GM23338 (cell line): ENCODE data around the gene INPP5A.

Experiments used
- CREB1 ChIP-seq: fragments of 250-450 bp; sonication (Bioruptor Pico); IDR thresholded peaks from 2 replicates; pipeline ENCODE4 v1.5.0; 2020; ENCODE audit warnings: low read depth, mild to moderate bottlenecking, moderate library complexity
- EZH2 ChIP-seq: fragments of 200-600 bp; sonication (generic); IDR thresholded peaks from one replicate; pipeline ENCODE4 v1.8.0; 2017; ENCODE audit warnings: antibody characterized with exemption, mild to moderate bottlenecking, low read depth; ENCODE audit not compliant: unreplicated experiment
- EZH2phosphoT487 ChIP-seq: fragments of 200-600 bp; sonication (generic); IDR thresholded peaks from one replicate; pipeline ENCODE4 v1.8.1; 2018; ENCODE audit warnings: antibody characterized with exemption; ENCODE audit not compliant: unreplicated experiment
- POLR2AphosphoS5 ChIP-seq: IDR thresholded peaks from 2 replicates; pipeline ENCODE4 v1.6.1; 2016; ENCODE audit warnings: antibody characterized with exemption, low read depth
- STAT1 ChIP-seq: IDR thresholded peaks from one replicate; pipeline ENCODE4 v1.6.1; 2016; ENCODE audit warnings: antibody characterized with exemption; ENCODE audit not compliant: unreplicated experiment
- TF ChIP-seq, protein P1 (sequence below), 2 experiments: fragments of 200-600 bp in 1 of 2; sonication (generic) in 1 of 2; conservative IDR thresholded peaks; 2 replicates each; pipeline versions ENCODE4 v1.5.1 to v1.6.1; 2016 to 2017; ENCODE audit warnings: antibody characterized with exemption in 2 of 2, low read depth in 2 of 2, mild to moderate bottlenecking in 2 of 2, moderate library complexity in 1 of 2
- TF ChIP-seq, protein P2 (sequence below): IDR thresholded peaks from one replicate; pipeline ENCODE4 v1.6.1; 2018; ENCODE audit warnings: antibody characterized with exemption; ENCODE audit not compliant: unreplicated experiment

DNA sequence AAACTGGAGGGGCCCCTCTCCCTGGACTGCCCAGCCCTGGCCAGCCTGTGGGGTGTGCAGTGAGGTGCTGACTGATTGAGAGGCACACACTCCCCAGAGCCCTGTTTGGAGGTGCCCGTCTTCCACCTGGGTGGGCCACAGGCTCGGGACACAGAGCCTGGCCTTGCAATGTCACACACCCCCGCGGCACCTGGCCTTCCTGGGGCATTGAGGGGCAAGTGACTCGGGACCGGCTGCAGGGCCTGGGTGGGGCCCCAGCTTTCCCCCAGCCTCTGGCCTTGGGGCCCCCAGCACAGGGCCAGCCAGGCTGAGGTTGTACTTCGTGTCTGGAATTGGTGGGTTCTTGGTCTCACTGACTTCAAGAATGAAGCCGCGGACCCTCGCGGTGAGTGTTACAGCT is 262.3 kb downstream of the INPP5A start:
- TF ChIP-seq, protein P1, sequence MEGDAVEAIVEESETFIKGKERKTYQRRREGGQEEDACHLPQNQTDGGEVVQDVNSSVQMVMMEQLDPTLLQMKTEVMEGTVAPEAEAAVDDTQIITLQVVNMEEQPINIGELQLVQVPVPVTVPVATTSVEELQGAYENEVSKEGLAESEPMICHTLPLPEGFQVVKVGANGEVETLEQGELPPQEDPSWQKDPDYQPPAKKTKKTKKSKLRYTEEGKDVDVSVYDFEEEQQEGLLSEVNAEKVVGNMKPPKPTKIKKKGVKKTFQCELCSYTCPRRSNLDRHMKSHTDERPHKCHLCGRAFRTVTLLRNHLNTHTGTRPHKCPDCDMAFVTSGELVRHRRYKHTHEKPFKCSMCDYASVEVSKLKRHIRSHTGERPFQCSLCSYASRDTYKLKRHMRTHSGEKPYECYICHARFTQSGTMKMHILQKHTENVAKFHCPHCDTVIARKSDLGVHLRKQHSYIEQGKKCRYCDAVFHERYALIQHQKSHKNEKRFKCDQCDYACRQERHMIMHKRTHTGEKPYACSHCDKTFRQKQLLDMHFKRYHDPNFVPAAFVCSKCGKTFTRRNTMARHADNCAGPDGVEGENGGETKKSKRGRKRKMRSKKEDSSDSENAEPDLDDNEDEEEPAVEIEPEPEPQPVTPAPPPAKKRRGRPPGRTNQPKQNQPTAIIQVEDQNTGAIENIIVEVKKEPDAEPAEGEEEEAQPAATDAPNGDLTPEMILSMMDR (conservative IDR thresholded peaks at IDR 0.05; ENCODE audit: low read depth in 2 of 2) = no peak
- TF ChIP-seq EZH2phosphoT487 (no peak), STAT1 (no peak), POLR2AphosphoS5 (no peak), EZH2 (no peak), CREB1 (no peak)
- TF ChIP-seq, protein P2, sequence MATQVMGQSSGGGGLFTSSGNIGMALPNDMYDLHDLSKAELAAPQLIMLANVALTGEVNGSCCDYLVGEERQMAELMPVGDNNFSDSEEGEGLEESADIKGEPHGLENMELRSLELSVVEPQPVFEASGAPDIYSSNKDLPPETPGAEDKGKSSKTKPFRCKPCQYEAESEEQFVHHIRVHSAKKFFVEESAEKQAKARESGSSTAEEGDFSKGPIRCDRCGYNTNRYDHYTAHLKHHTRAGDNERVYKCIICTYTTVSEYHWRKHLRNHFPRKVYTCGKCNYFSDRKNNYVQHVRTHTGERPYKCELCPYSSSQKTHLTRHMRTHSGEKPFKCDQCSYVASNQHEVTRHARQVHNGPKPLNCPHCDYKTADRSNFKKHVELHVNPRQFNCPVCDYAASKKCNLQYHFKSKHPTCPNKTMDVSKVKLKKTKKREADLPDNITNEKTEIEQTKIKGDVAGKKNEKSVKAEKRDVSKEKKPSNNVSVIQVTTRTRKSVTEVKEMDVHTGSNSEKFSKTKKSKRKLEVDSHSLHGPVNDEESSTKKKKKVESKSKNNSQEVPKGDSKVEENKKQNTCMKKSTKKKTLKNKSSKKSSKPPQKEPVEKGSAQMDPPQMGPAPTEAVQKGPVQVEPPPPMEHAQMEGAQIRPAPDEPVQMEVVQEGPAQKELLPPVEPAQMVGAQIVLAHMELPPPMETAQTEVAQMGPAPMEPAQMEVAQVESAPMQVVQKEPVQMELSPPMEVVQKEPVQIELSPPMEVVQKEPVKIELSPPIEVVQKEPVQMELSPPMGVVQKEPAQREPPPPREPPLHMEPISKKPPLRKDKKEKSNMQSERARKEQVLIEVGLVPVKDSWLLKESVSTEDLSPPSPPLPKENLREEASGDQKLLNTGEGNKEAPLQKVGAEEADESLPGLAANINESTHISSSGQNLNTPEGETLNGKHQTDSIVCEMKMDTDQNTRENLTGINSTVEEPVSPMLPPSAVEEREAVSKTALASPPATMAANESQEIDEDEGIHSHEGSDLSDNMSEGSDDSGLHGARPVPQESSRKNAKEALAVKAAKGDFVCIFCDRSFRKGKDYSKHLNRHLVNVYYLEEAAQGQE = no peak
